Smooth muscle cell (in vitro differentiated cells): ENCODE data around the gene MCOLN1. TPM values are rescaled to one million over a fixed set of nuclear protein-coding genes. Genes with fewer than 3 reads are reported as not detected.

Experiments used
- DNase-seq: peaks from one replicate; lab custom pipeline; 2025; ENCODE audit not compliant: unreplicated experiment; lab: John Stamatoyannopoulos, UW
- H2AFZ ChIP-seq: fragments of 200-600 bp; sonication (generic); 2 replicates; pipeline ENCODE4 v1.6.0; 2016; ENCODE audit warnings: antibody characterized with exemption, low read depth, mild to moderate bottlenecking
- H3F3A ChIP-seq: fragments of 200-600 bp; sonication (generic); 2 replicates; pipeline ENCODE4 v1.6.0; 2017; ENCODE audit warnings: antibody characterized with exemption, low read depth
- H3K27ac ChIP-seq: fragments of 200-600 bp; sonication (generic); 2 replicates; pipeline ENCODE4 v1.5.1; 2016; ENCODE audit warnings: low read depth, mild to moderate bottlenecking
- H3K27me3 ChIP-seq: fragments of 200-600 bp; sonication (generic); 2 replicates; pipeline ENCODE4 v1.6.1; 2016; ENCODE audit warnings: low read depth, mild to moderate bottlenecking
- H3K36me3 ChIP-seq: fragments of 200-600 bp; sonication (generic); 2 replicates; pipeline ENCODE4 v1.5.1; 2016; ENCODE audit warnings: low read depth
- H3K4me1 ChIP-seq: fragments of 200-600 bp; sonication (generic); 2 replicates; pipeline ENCODE4 v1.5.1; 2016; ENCODE audit warnings: low read depth
- H3K4me2 ChIP-seq: fragments of 200-600 bp; sonication (generic); 2 replicates; pipeline ENCODE4 v1.6.0; 2016; ENCODE audit warnings: mild to moderate bottlenecking
- H3K4me3 ChIP-seq: fragments of 200-600 bp; sonication (generic); 2 replicates; pipeline ENCODE4 v1.5.1; 2016; ENCODE audit warnings: mild to moderate bottlenecking
- H3K79me2 ChIP-seq: fragments of 200-600 bp; sonication (generic); 2 replicates; pipeline ENCODE4 v1.6.0; 2016; ENCODE audit warnings: low read depth, mild to moderate bottlenecking
- H3K9ac ChIP-seq: fragments of 200-600 bp; sonication (generic); 2 replicates; pipeline ENCODE4 v1.6.0; 2016; ENCODE audit warnings: low read depth
- H3K9me3 ChIP-seq: fragments of 200-600 bp; sonication (generic); replicated peaks from 2 replicates; pipeline ENCODE4 v1.5.1; 2016; ENCODE audit warnings: low read depth
- H4K20me1 ChIP-seq: fragments of 200-600 bp; sonication (generic); 2 replicates; pipeline ENCODE4 v1.6.0; 2016; ENCODE audit warnings: low read depth
- CTCF ChIP-seq: fragments of 200-600 bp; sonication (generic); IDR thresholded peaks from 2 replicates; pipeline ENCODE4 v1.5.1; 2017; ENCODE audit warnings: borderline replicate concordance, mild to moderate bottlenecking, antibody characterized with exemption; ENCODE audit not compliant: insufficient read depth, poor library complexity, severe bottlenecking
- WGBS: methylation state at CpG from one replicate; pipeline ENCODE4 v1.1.7; 2016; ENCODE audit warnings: low lambda C conversion rate; 5-methylcytosine and 5-hydroxymethylcytosine counted together
- polyA plus RNA-seq: library from polyadenylated mRNA; unstranded; fragments of >200 nt; fragmentation: Nextera tagmentation; extraction: Ambion mirVana; gene quantifications from 2 replicates; pipeline ENCODE4 v1.2.1, GENCODE V29; 2016
- total RNA-seq: library from RNA; depleted of rRNA; stranded (reverse); fragments of >200 nt; gene quantifications from 2 replicates; pipeline ENCODE4 v1.2.3, GENCODE V29; 2014

The MCOLN1 gene
- total and polyA plus RNA-seq, 2 experiments from 2014 or later: 9.8 to 19.2 TPM

DNA sequence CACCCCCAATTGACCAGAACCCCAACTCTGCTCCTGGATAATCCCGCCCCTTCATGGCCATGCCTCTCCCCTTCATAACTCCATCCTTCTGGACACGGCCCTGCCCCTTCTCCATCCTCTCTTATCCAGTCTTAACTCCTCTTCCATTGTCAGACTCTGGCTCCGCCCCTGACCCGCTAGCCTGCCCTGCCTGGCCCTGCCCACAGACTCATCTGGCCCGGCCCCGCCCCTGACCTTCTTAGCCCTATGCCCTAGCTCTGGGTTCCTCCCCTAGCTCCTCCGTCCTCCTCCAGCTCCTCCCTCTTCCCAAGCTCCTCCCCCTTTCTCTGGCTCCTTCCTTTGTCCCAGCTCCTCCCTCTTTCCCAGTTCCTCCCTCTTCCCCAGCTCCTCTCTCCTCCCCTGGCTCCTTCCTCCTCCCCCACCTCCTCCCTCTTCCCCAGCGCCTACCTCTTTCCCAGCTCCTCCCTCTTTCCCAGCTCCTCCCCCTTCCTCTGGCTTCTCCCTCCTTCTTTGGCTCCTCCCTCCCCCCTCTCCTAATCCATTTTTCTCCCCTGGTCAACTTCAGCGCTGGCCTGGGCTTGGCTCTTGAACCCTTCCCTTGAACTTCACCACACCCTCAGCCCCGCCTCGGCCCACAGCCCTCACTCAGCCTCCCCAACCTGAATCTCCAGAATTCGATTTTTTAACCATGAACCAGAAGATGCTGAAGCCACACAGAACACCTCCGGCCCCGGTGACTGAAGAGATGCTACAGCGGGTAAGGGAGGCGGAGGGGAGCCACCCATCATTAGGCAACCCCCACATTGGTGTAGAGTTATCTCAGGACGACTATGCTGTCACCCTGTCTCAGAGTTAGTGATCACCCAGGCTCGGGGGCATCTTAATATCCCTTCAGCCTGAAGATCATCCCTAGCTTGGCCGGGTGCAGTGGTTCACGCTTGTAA, 15.8 kb upstream of the MCOLN1 start:
- Histone ChIP-seq H3K4me1 (no peaks in the 10 kb centered on the region), H3K36me3 (no peaks in the 10 kb centered on the region), H4K20me1 (no peaks in the 10 kb centered on the region), H3K4me3 (no peak overlapping the region), H2AFZ (no peak overlapping the region), H3K9ac (no peak overlapping the region), H3F3A (peaks cover 9% of the 10 kb centered on the region), H3K27ac (no peak overlapping the region), H3K79me2 (no peaks in the 10 kb centered on the region), H3K9me3 (no peaks in the 10 kb centered on the region), H3K4me2 (no peak overlapping the region), H3K27me3 (peaks cover 10% of the 10 kb centered on the region)
- no peak for TF ChIP-seq CTCF
- DNase-seq: no peak
- WGBS: 76% methylated on average over 13 of the region's 20 CpGs

- no peak for TF ChIP-seq CTCF
- Histone ChIP-seq H3K36me3 (no peaks in the 10 kb centered on the region), H3F3A (peaks cover 9% of the 10 kb centered on the region), H3K9me3 (no peaks in the 10 kb centered on the region), H3K4me2 (no peak overlapping the region), H3K27ac (no peak overlapping the region), H3K9ac (no peak overlapping the region), H3K79me2 (no peaks in the 10 kb centered on the region), H3K27me3 (peaks cover 2% of the 10 kb centered on the region), H3K4me1 (no peaks in the 10 kb centered on the region), H2AFZ (no peak overlapping the region), H4K20me1 (no peaks in the 10 kb centered on the region), H3K4me3 (no peak overlapping the region)
- DNase-seq: peak; percentile 23
- WGBS: 42% methylated on average over 11 of the region's 11 CpGs
Measured at GRCh38 chr19:7507884-7508283, 14.5 kb upstream of the MCOLN1 start.

DNA sequence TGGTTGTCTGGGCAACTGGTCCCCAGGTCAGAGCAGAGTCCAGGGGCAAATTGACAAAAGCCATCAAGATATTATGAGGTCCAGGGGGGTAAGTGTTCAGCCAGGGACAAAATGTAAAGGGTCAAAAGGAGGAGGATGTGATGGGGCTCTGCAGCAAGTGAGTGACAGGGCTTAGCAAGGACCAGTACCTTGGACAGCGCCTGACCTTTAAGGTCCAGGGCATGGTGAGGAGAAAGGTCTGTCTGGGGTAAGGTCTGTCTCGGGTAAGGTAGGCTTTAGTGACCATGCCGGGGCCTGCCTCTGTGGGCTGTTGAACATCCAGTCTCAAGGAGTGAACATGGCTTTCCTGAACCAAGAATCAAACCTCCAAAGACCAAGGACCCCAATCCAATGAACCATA, 12.8 kb upstream of the MCOLN1 start:
- no peak overlapping the region for H3K9ac ChIP-seq
- no peak overlapping the region for H3K4me2 ChIP-seq
- H4K20me1 ChIP-seq: no peaks in the 10 kb centered on the region
- H2AFZ ChIP-seq: no peak overlapping the region
- no peak for TF ChIP-seq CTCF
- no peaks in the 10 kb centered on the region for H3K9me3 ChIP-seq
- peaks cover 13% of the 10 kb centered on the region for H3F3A ChIP-seq
- no peaks in the 10 kb centered on the region for H3K4me1 ChIP-seq
- WGBS: 58% methylated on average over 3 of the region's 3 CpGs
- no peak overlapping the region for H3K27ac ChIP-seq
- no peaks in the 10 kb centered on the region for H3K27me3 ChIP-seq
- no peaks in the 10 kb centered on the region for H3K79me2 ChIP-seq
- H3K36me3 ChIP-seq: no peaks in the 10 kb centered on the region
- no peak for DNase-seq
- no peak overlapping the region for H3K4me3 ChIP-seq

DNA sequence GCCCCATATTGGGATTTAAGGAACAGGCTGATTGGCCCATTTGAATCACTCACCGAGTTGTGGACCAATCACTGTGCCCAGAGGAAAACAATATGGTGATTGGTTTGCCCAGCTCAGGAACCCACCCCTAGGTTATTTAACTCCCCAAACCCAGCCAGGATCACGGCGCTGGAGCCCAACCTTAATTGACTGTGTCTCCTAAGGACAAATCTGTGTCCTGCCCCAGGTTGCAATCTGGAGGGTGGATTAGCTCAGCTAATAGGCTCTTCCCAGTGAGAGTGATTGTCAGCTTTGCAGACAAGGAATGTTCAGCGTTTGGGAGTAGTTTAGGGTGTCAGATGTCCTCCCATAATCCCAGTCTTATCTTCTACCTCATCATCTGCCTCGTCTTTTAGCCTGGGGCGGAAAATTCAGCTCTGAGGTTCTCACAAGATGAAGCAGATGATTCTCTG, 10.0 kb upstream of the MCOLN1 start:
- Histone ChIP-seq H4K20me1 (no peaks in the 10 kb centered on the region), H3K27ac (no peak overlapping the region), H3F3A (peaks cover 20% of the 10 kb centered on the region), H2AFZ (no peak overlapping the region), H3K4me3 (no peak overlapping the region), H3K4me2 (no peak overlapping the region), H3K36me3 (no peaks in the 10 kb centered on the region), H3K79me2 (no peaks in the 10 kb centered on the region), H3K9ac (no peak overlapping the region), H3K9me3 (no peaks in the 10 kb centered on the region), H3K27me3 (no peaks in the 10 kb centered on the region), H3K4me1 (peaks cover 8% of the 10 kb centered on the region)
- no peak for DNase-seq
- WGBS: 41% methylated on average over 6 of the region's 6 CpGs
- TF ChIP-seq CTCF: no peak
